Activated naive CD8-positive, alpha-beta T cell (primary cell): ENCODE results near the gene ZNF516.

Source experiments
- H3K27ac Mint-ChIP-seq: one replicate; pipeline ENCODE4 v1.8.0; 2021; ENCODE audit warnings: mixed read lengths
- H3K27me3 Mint-ChIP-seq: one replicate; pipeline ENCODE4 v1.8.0; 2021; ENCODE audit warnings: mixed read lengths
- H3K36me3 Mint-ChIP-seq: one replicate; pipeline ENCODE4 v1.8.0; 2021; ENCODE audit warnings: mixed read lengths
- H3K4me1 Mint-ChIP-seq: one replicate; pipeline ENCODE4 v1.8.0; 2021; ENCODE audit warnings: low read depth, mixed read lengths
- H3K4me3 Mint-ChIP-seq: one replicate; pipeline ENCODE4 v1.8.0; 2021; ENCODE audit warnings: mild to moderate bottlenecking, mixed read lengths
- H3K9me3 Mint-ChIP-seq: one replicate; pipeline ENCODE4 v1.8.0; 2021; ENCODE audit warnings: low read depth, mixed read lengths

ZNF516 gene

DNA sequence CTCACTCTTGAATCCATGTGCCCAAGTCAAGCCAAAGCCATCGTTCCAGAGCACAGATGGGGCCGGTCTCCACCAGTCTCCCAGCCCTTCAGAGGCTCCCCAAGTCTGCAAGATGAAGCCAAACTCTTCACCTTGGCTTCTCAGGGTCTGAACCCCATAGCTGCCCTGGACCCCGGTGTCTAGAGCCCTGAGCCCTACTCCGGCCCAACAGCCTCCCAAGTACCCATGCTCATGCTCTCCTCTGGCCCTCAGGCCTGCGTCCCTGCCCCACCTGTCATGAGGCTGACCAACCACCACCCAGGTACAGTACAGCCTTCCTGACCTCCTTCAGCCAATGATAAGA, 46.0 kb downstream of the ZNF516 start:
- H3K27ac Mint-ChIP-seq = no peak overlapping the region
- H3K27me3 Mint-ChIP-seq = no peaks in the 10 kb centered on the region
- no peak overlapping the region for H3K4me3 Mint-ChIP-seq
- H3K9me3 Mint-ChIP-seq = no peaks in the 10 kb centered on the region
- H3K36me3 Mint-ChIP-seq = no peaks in the 10 kb centered on the region
- H3K4me1 Mint-ChIP-seq = peaks cover 52% of the 10 kb centered on the region

DNA sequence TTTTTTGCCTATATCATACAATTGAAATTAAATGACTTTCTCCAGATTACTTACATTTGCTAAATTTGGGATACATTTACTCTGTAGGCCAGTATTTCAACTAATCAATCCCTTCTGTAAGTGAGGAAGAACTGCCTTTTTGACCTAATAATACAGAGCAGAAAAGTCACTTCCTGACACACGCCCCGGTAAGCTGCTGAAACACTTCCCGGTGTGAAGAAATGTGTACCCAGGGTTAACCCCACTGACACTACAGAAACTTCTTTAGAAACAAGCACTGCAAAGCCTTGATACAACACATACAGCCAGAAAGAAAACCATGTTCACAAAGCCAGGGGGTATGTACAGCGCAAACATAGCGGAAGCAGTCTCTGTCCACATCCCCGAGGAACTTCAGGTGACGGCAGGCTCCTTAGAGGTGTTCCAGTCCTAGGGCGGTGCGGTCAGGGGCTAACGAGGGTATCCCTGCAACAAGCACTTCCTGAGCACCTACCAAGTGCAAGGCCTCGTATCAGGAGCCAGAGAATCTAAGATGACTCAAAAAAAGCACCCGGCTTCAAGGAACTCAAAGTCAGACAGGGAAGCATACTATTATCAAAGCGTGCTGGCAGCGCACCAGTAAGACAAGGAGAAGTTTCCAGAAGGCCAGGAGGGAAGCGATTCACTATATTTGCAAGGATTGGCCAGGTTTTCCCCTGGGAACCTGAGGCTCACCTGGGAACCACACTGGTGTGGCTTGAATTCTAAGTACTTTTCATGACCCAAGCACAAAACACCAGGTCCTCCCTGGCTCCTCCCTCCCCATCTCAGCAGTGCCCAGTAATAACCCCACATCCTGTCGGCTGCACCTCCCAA, 46.6 kb downstream of the ZNF516 start:
- Mint-ChIP-seq H3K27ac (peak overlapping the region; percentile 46), H3K4me3 (no peak overlapping the region), H3K9me3 (no peaks in the 10 kb centered on the region), H3K27me3 (no peaks in the 10 kb centered on the region), H3K36me3 (no peaks in the 10 kb centered on the region), H3K4me1 (peaks cover 50% of the 10 kb centered on the region)

DNA sequence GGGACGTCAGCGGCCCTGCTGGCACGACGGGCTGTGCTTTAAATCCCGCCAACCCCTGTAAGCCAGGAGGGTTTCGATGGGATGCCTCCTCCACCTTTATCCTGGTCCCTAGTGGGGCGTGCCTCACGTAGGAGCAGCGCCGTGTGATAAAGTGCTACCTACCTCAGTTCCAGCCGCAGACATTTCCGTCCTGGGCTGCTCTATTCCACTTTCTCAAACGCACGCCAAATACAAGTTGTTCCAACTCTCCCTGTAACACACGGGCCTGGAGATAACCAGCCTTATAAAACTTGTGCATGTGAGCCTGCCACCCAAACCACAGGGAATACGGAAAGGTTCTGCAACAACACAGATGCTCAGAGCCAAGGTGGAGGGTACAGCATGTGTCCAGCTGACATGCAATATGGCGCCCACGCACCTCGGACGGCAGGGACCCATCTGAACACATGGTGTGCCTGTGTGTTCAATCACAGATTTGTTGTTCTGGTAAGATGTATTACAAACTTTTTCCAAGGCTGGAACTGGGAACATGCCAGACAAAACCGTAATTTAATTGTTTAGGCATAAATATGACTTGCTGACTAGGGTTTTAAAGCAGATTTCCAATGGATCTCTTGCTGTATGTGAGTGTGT, 47.7 kb downstream of the ZNF516 start:
- peaks cover 43% of the 10 kb centered on the region for H3K4me1 Mint-ChIP-seq
- no peaks in the 10 kb centered on the region for H3K9me3 Mint-ChIP-seq
- no peaks in the 10 kb centered on the region for H3K27me3 Mint-ChIP-seq
- H3K36me3 Mint-ChIP-seq = no peaks in the 10 kb centered on the region
- H3K27ac Mint-ChIP-seq = no peak overlapping the region
- no peak overlapping the region for H3K4me3 Mint-ChIP-seq

DNA sequence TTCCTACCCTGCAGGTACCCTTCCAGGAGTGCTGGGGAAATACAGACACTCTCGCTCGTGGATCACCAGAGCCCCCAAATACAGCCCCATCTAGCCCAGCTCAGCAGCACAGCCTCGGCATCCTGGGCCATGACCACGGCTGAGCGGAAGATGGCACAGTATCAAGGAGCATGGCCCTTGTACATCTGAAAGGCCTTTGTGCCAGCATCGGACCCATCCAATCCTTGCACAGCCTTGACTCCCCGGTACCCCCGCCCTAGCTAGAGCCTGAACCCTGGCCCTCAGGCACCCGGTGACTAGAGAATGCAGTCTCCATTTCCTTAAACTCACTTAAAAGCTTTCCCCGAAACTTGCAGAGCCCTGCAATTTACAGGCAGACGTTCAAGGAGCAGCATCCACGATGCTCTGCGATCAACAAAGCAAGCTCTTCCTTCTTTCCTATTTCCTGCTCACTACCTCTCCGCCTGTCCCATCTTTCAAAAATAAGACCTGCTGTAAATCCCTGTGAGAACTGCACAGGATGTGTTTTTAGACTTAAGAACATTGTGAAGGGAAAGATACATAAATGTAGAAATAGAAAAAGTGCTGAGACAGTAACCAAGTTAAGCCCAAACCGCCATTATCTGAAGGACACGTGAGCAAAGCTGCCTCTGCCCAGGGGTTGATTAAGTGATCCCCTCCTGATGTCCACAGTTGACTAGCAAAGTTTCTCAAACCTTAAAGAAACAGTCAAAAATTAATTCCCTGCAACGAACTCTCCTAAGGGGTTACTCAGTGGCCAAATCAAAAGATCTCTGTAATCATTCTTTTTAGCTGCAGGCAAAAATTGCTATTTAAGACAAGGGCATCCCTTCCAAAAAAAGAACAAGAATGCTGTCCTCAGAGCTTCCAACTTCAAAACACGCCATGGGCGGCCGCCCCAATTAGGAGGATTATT, 48.5 kb downstream of the ZNF516 start:
- no peaks in the 10 kb centered on the region for H3K27me3 Mint-ChIP-seq

DNA sequence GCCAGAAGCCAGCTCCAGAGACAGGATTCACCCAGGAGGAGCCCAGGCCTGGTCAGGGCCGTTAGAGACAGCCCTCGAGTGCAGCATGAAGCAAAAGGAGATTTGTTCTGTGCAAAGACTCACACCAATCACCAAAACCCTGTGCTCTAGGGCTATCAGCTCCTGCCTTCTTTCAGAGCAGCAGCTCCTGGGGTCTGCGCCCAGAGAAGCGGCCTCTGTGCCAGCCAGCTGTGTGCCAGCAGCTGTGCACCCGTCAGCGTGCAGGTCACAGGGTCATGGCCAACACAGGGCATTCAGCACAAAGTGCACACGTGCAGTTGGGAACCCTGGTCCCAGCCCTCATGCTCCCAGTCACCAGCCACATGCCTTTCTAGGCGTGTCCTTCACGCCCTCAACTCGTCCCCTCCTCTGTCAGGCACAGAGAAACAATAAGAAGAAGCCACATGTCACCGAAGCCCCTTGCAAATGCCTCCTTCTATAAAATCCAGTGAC, 49.3 kb downstream of the ZNF516 start:
- no peak overlapping the region for H3K27ac Mint-ChIP-seq
- peaks cover 30% of the 10 kb centered on the region for H3K4me1 Mint-ChIP-seq
- H3K9me3 Mint-ChIP-seq = no peaks in the 10 kb centered on the region
- no peaks in the 10 kb centered on the region for H3K27me3 Mint-ChIP-seq
- no peaks in the 10 kb centered on the region for H3K36me3 Mint-ChIP-seq
- H3K4me3 Mint-ChIP-seq = no peak overlapping the region

More for the DNA sequence above, 48.5 kb downstream of the ZNF516 start:
- Mint-ChIP-seq H3K9me3 (no peaks in the 10 kb centered on the region), H3K4me3 (no peak overlapping the region), H3K27ac (no peak overlapping the region), H3K4me1 (peaks cover 35% of the 10 kb centered on the region), H3K36me3 (no peaks in the 10 kb centered on the region)

DNA sequence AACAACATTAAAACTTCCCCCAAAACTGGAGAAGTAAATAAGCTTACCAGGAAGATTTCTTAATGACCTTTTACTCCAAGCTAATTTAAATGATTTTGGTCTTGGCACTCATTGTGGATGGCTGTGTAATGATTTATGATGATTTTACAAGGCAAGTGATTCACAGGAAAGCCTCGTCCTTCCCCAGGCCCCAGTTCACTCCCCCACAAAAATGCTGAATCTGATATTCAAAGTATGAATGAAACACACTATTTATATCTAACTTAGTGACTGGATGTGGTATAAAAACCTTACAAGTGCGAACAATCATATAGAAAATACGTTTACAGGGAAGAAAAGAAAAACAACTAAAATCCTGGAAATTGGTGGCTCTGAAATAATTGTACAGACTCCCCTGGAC, 49.8 kb downstream of the ZNF516 start:
- Mint-ChIP-seq H3K4me1 (peaks cover 25% of the 10 kb centered on the region), H3K36me3 (peaks cover 2% of the 10 kb centered on the region), H3K27me3 (no peaks in the 10 kb centered on the region), H3K4me3 (no peak overlapping the region), H3K27ac (no peak overlapping the region), H3K9me3 (no peaks in the 10 kb centered on the region)

DNA sequence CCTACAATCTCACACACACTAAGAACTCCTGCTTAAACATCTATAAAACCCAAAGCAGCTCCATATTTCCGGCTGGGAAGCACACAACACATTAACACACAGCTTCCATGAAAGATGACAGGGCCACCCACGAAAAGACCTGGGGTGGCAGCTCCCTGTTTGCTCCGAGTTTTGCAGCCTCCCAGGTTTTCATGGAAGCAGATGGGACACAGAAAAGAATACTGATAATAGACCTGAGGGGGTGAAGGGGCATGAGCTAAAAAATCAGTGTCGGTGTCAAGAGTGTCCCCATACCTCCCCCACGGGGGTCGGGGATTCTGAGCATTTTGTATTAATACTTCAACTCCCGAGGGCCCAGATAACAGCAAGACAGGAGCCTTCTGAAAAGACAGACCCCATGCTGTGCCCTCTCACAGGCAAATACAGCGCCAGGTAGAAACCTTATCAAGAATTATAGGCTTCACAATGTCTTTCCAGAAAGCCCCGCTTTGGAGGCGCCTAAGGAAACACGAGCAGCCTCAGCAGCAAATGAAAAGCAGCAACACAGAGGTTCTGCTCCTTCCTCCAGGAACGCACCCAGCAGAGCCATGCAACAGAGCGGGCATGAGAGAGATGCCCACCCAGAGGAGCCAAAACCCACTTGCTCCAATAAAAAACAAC, 50.5 kb downstream of the ZNF516 start:
- no peak overlapping the region for H3K27ac Mint-ChIP-seq
- no peaks in the 10 kb centered on the region for H3K27me3 Mint-ChIP-seq
- H3K36me3 Mint-ChIP-seq = peaks cover 2% of the 10 kb centered on the region
- no peak overlapping the region for H3K4me3 Mint-ChIP-seq
- peaks cover 21% of the 10 kb centered on the region for H3K4me1 Mint-ChIP-seq
- no peaks in the 10 kb centered on the region for H3K9me3 Mint-ChIP-seq

DNA sequence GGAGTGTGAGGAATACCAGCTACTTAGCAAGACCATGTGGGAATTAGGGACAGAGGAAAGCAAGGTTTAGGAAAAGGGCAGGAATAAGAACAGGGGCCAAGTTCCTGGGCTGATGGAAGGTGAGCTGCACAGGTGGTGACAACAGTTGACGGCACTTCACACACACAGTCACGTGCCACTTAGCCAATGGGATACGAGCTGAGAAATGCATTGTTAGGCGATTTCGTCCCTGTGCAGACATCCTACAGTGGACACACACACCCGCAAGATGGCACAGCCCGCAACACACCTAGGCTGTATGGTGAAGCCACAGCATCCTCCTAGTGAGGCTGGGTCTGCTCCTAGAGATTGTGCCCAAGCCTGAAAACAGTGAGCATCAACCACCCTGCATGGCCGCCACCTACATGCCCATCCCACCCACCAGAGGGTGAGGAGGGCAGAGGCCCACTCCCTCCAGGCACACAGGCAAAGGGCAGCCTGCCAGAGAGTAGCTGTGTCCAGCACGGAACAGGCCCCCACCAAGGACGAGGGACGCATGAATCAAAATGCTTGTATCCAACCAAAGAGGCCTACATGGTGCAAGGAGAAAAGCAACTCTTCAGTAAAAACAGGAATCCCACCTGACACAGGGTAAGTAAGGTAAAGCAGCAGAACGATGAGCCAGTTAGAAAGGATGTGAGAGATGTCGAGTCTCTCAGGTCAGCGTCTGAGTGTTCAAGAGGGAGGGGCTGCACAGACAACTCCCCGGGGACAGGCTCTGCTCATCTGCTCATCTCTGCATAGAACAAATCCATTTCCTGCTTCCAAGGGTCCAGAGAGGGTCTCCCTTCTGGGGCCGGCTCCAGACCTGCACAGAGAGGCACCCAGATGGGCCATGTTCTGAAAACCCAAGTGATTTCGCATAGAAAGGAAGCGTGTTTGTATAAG, 51.3 kb downstream of the ZNF516 start:
- Mint-ChIP-seq H3K36me3 (peaks cover 5% of the 10 kb centered on the region), H3K4me3 (no peak overlapping the region), H3K4me1 (peaks cover 14% of the 10 kb centered on the region), H3K27me3 (no peaks in the 10 kb centered on the region), H3K9me3 (no peaks in the 10 kb centered on the region), H3K27ac (no peak overlapping the region)

DNA sequence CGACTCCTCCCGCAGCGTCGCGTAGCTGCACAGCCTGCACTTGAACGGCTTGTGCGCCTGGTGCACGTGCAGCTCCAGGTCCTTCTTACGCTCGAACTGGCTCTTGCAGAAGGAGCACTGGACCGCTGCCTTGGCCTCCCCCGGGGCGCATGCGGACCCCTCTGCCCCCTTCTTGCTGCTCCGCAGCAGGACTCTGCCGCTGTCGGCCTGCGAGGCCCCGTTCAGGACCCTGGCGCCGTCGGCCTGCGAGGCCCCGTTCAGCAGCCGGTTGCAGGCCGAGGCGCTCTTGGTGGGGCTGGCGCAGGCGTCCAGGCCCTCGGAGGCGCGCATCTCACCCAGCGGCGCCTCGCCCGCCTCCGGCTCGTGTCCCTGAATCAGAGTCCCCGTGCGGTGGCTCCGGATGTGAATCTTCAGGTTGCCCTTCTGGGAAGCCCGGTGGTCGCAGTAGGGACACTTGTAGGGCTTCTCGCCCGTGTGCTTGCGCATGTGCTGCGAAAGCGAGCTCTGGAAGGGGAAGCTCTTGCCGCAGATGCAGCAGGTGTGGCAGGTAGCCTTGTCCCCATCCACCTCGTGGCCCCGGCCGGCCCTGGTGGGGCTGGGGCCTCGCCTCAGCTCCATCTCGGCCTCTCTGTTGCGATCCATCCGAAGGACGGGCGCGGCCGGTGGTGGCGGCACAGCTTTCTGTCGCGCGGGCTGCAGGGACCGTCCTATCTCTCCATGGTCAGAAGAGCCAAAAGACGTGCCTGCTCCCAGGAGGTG, 52.5 kb downstream of the ZNF516 start:
- no peaks in the 10 kb centered on the region for H3K27me3 Mint-ChIP-seq
- peaks cover 7% of the 10 kb centered on the region for H3K36me3 Mint-ChIP-seq
- no peak overlapping the region for H3K27ac Mint-ChIP-seq
- H3K4me1 Mint-ChIP-seq = peaks cover 8% of the 10 kb centered on the region
- H3K9me3 Mint-ChIP-seq = no peaks in the 10 kb centered on the region
- H3K4me3 Mint-ChIP-seq = no peak overlapping the region

DNA sequence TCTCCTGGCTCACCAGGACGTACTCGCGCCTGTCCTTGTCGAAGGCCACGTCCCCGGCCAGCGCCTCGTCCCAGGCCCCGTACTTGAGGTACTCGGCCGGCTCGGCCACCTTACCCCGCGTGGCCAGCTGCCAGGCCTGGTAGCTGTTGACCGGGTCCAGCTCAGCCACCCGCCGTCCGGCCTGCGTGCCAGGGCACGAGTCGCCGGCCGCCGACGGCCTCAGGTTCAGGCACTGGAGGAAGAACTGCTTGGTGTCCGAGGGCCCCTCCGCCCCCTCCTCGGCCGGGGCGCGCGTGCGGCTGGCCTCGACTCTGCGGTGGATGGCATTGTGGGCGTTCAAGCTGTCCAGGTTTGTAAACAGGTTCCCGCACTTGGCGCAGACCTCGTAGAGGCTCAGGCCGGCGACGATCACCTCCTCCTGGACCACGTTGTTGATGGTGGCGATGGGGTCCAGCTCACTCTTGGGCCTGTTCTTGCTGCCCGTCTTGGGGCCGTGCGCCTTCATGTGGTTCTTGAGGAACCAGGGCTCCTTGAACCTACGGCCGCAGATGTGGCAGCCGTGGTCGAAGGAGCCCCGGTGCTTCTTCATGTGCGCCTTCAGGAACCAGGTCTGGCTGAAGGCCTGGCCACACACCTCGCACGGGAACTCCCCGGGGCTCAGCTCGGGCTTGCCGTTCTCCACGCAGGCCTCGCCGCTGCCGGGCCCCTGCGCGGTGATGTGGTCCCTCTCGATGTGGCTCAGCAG, 53.2 kb downstream of the ZNF516 start:
- Mint-ChIP-seq H3K27me3 (no peaks in the 10 kb centered on the region), H3K4me1 (peaks cover 7% of the 10 kb centered on the region), H3K36me3 (peaks cover 7% of the 10 kb centered on the region), H3K27ac (no peak overlapping the region), H3K9me3 (no peaks in the 10 kb centered on the region), H3K4me3 (no peak overlapping the region)

DNA sequence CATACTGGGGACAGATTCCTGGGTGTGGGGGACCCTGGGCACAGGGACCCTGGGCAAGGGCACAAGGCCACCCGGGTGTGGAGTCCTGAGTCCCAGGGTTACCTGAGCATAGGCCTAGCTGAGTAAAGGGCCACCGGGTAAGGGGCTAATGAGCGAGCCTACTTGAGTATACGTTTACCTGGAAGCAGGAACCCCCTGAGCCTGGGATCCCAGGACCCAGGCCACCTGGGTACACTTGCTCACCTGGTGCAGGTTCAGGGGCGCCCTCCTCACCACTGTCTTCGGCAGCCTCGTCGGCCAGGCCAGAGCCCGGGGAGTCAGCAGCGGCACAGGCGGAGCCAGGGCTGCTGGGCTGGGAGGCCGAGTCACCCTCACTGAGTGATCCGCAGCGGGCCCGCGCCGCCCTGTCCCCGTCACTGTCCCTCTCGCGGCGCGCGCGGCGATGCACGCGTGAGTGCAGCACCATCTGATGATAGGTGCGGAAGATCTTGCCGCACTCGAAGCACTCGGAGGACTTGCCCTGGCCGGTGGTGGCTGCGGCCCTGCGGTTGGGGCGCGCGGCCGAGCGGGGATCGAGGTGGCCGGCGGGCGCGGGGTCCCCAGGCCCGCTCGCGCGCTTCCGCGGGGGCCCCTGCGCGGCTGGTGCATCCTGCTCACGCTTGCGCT, 53.9 kb downstream of the ZNF516 start:
- Mint-ChIP-seq H3K4me1 (peaks cover 4% of the 10 kb centered on the region), H3K36me3 (peaks cover 7% of the 10 kb centered on the region), H3K27me3 (no peaks in the 10 kb centered on the region), H3K27ac (no peak overlapping the region), H3K4me3 (no peak overlapping the region), H3K9me3 (no peaks in the 10 kb centered on the region)

DNA sequence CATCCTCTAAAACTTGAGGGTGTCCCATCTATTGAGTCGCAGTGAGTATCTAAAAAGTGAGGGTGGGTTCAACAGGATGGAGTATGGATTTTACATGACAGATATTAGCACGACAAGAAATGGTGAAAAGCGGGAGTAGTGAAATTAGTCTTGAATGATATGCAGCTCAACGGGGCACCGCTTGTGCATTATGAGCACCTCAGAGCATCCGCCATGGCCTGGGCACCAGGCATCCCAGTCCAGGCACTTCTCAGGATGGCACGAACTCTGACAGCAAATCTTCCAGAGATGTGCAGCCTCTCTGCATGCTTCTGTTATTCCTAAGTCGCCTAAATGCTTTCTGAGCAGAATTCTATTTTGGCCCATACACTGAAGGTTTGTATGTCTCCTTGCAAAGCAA, 57.1 kb downstream of the ZNF516 start:
- Mint-ChIP-seq H3K36me3 (peaks cover 11% of the 10 kb centered on the region), H3K27me3 (no peaks in the 10 kb centered on the region), H3K9me3 (no peaks in the 10 kb centered on the region), H3K27ac (no peak overlapping the region), H3K4me1 (peaks cover 2% of the 10 kb centered on the region), H3K4me3 (no peak overlapping the region)
